ENCODE data around the gene HPCAL1.

Gene HPCAL1

GRCh38 chr2:10367472-10368439, 65.1 kb downstream of the HPCAL1 start:
- in situ Hi-C loops (cut with HindIII; ENCODE audit: low sequenced_read_pairs): no loop called here
- no peak for TF ChIP-seq CTCF (IDR thresholded peaks at IDR 0.05; ENCODE audit: low read depth, low read length, missing control alignments)
- no peak overlapping the region for H3K4me3 ChIP-seq (ENCODE audit: low read depth, low read length)
- no peak for DNase-seq (ENCODE audit: low read depth)

- no peak for DNase-seq (ENCODE audit: low read depth)
- in situ Hi-C loops (cut with HindIII; ENCODE audit: low sequenced_read_pairs): no loop called here
- H3K4me3 ChIP-seq (ENCODE audit: low read depth, low read length): no peak overlapping the region
- TF ChIP-seq CTCF (IDR thresholded peaks at IDR 0.05; ENCODE audit: low read depth, low read length, missing control alignments): no peak
These were observed 66.0 kb downstream of the HPCAL1 start for GRCh38 chr2:10368491-10369231.

GRCh38 chr2:10369269-10370255, 66.9 kb downstream of the HPCAL1 start:
- no peak for DNase-seq (ENCODE audit: low read depth)

GRCh38 chr2:10370390-10370789, 67.7 kb downstream of the HPCAL1 start:
- no peak overlapping the region for H3K4me3 ChIP-seq (ENCODE audit: low read depth, low read length)

More at GRCh38 chr2:10369269-10370255, 66.9 kb downstream of the HPCAL1 start:
- no peak for TF ChIP-seq CTCF (IDR thresholded peaks at IDR 0.05; ENCODE audit: low read depth, low read length, missing control alignments)
- in situ Hi-C loops (cut with HindIII; ENCODE audit: low sequenced_read_pairs): no loop called here
- H3K4me3 ChIP-seq (ENCODE audit: low read depth, low read length): no peak overlapping the region

GRCh38 chr2:10370895-10371294, 68.2 kb downstream of the HPCAL1 start:
- TF ChIP-seq CTCF (IDR thresholded peaks at IDR 0.05; ENCODE audit: low read depth, low read length, missing control alignments): no peak
- in situ Hi-C loops (cut with HindIII; ENCODE audit: low sequenced_read_pairs): no loop called here
- DNase-seq (ENCODE audit: low read depth): no peak
- no peak overlapping the region for H3K4me3 ChIP-seq (ENCODE audit: low read depth, low read length)

More at GRCh38 chr2:10370390-10370789, 67.7 kb downstream of the HPCAL1 start:
- DNase-seq (ENCODE audit: low read depth): no peak
- in situ Hi-C loops (cut with HindIII; ENCODE audit: low sequenced_read_pairs): no loop called here
- no peak for TF ChIP-seq CTCF (IDR thresholded peaks at IDR 0.05; ENCODE audit: low read depth, low read length, missing control alignments)

Measured in astrocyte of the cerebellum (primary cell).